ENCODE measurements around the gene CDH12.

The CDH12 gene

DNA sequence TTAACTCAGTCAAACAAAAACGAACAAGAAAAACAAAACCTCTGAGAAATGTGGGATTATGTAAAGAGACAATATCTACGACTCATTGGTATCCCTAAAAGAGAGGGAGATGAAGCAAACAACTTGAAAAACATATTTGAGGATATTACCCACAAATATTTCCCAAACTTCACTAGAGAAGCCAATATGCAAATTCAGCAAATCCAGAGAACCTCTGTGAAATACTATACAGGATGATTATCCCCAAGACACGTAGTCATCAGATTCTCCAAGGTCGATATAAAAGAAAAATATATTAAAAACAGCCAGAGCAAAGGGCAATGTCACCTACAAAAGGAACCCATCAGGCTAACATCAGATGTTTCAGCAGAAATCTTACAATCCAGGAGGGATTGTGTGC lies 226.1 kb downstream of the CDH12 start:
- TF ChIP-seq CSRNP3 (CRISPR knock-in tag; IDR thresholded peaks at IDR 0.05) (no peak), ESRRG (CRISPR knock-in tag; IDR thresholded peaks at IDR 0.05) (no peak), PPARA (CRISPR knock-in tag; IDR thresholded peaks at IDR 0.05; ENCODE audit: borderline replicate concordance) (no peak), TSHZ2 (CRISPR knock-in tag; IDR thresholded peaks at IDR 0.05) (no peak), GLIS3 (CRISPR knock-in tag; IDR thresholded peaks at IDR 0.05) (no peak), ISL1 (CRISPR knock-in tag; IDR thresholded peaks at IDR 0.05) (no peak), ZFP3 (CRISPR knock-in tag; IDR thresholded peaks at IDR 0.05) (no peak), TOX (CRISPR knock-in tag; IDR thresholded peaks at IDR 0.05; ENCODE audit: borderline replicate concordance) (no peak), PATZ1 (CRISPR knock-in tag; IDR thresholded peaks at IDR 0.05; ENCODE audit: borderline replicate concordance) (no peak), CSDC2 (CRISPR knock-in tag; IDR thresholded peaks at IDR 0.05) (no peak), ZFP30 (CRISPR knock-in tag; IDR thresholded peaks at IDR 0.05) (no peak), ARNTL (CRISPR knock-in tag; IDR thresholded peaks at IDR 0.05; ENCODE audit: borderline replicate concordance, low read depth) (no peak), SNAI2 (CRISPR knock-in tag; IDR thresholded peaks at IDR 0.05) (no peak)
- TF ChIP-seq, protein P1, sequence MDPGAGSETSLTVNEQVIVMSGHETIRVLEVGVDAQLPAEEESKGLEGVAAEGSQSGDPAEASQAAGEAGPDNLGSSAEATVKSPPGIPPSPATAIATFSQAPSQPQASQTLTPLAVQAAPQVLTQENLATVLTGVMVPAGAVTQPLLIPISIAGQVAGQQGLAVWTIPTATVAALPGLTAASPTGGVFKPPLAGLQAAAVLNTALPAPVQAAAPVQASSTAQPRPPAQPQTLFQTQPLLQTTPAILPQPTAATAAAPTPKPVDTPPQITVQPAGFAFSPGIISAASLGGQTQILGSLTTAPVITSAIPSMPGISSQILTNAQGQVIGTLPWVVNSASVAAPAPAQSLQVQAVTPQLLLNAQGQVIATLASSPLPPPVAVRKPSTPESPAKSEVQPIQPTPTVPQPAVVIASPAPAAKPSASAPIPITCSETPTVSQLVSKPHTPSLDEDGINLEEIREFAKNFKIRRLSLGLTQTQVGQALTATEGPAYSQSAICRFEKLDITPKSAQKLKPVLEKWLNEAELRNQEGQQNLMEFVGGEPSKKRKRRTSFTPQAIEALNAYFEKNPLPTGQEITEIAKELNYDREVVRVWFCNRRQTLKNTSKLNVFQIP (CRISPR knock-in tag; IDR thresholded peaks at IDR 0.05; ENCODE audit: borderline replicate concordance, low read depth), result no peak
- no peak for ATAC-seq

- TF ChIP-seq ARNTL (CRISPR knock-in tag; IDR thresholded peaks at IDR 0.05; ENCODE audit: borderline replicate concordance, low read depth) (no peak), ZFP30 (CRISPR knock-in tag; IDR thresholded peaks at IDR 0.05) (no peak), OSR1 (CRISPR knock-in tag; IDR thresholded peaks at IDR 0.05) (no peak), ZFP3 (CRISPR knock-in tag; IDR thresholded peaks at IDR 0.05) (no peak), RARB (CRISPR knock-in tag; IDR thresholded peaks at IDR 0.05) (no peak), BACH2 (CRISPR knock-in tag; IDR thresholded peaks at IDR 0.05; ENCODE audit: borderline replicate concordance) (no peak), ISL1 (CRISPR knock-in tag; IDR thresholded peaks at IDR 0.05) (no peak), ZNF70 (CRISPR knock-in tag; IDR thresholded peaks at IDR 0.05) (no peak), ZNF8 (CRISPR knock-in tag; IDR thresholded peaks at IDR 0.05) (no peak), CSRNP3 (CRISPR knock-in tag; IDR thresholded peaks at IDR 0.05) (no peak), PPARA (CRISPR knock-in tag; IDR thresholded peaks at IDR 0.05; ENCODE audit: borderline replicate concordance) (no peak), TOX (CRISPR knock-in tag; IDR thresholded peaks at IDR 0.05; ENCODE audit: borderline replicate concordance) (no peak), TSHZ2 (CRISPR knock-in tag; IDR thresholded peaks at IDR 0.05) (no peak), ZNF565 (CRISPR knock-in tag; conservative IDR thresholded peaks at IDR 0.05; ENCODE audit: low read depth) (no peak), PATZ1 (CRISPR knock-in tag; IDR thresholded peaks at IDR 0.05; ENCODE audit: borderline replicate concordance) (no peak), CREB5 (CRISPR knock-in tag; IDR thresholded peaks at IDR 0.05; ENCODE audit: low read depth) (no peak), ESRRG (CRISPR knock-in tag; IDR thresholded peaks at IDR 0.05) (no peak), SNAI2 (CRISPR knock-in tag; IDR thresholded peaks at IDR 0.05) (no peak), TCF4 (CRISPR knock-in tag; IDR thresholded peaks at IDR 0.05; ENCODE audit: borderline replicate concordance) (no peak), GLIS3 (CRISPR knock-in tag; IDR thresholded peaks at IDR 0.05) (no peak)
- no peak for ATAC-seq
Observed at GRCh38 chr5:22625451-22625850, 227.7 kb downstream of the CDH12 start.
